HCT116 (cell line): ENCODE results near the gene CHCHD10.

Experiments
- EZH2 ChIP-seq: fragments of 200-600 bp; sonication (generic); IDR thresholded peaks from 2 replicates; pipeline ENCODE4 v1.6.1; 2017; ENCODE audit warnings: antibody characterized with exemption, mixed run types
- EZH2phosphoT487 ChIP-seq: fragments of 200-600 bp; IDR thresholded peaks from 2 replicates; pipeline ENCODE4 v1.6.1; 2018; ENCODE audit warnings: antibody characterized with exemption, borderline replicate concordance
- MAX ChIP-seq: IDR thresholded peaks from 2 replicates; pipeline ENCODE4 v1.6.1; 2012
- RAD21 ChIP-seq: IDR thresholded peaks from 2 replicates; pipeline ENCODE4 v1.6.1; 2012; ENCODE audit warnings: low read depth, mild to moderate bottlenecking
- ZFX ChIP-seq: fragments of 450-650 bp; IDR thresholded peaks from 2 replicates; pipeline ENCODE4 v1.6.1; 2017
- ZNF274 ChIP-seq: fragments of 200-500 bp; sonication (Bioruptor generic); IDR thresholded peaks from 2 replicates; pipeline ENCODE4 v1.6.1; 2014; ENCODE audit warnings: mild to moderate bottlenecking, low read depth, low read length, inconsistent platforms
- TF ChIP-seq, protein P1 (sequence below): IDR thresholded peaks from 2 replicates; pipeline ENCODE4 v1.6.1; 2011; ENCODE audit warnings: mild to moderate bottlenecking, low read length, moderate library complexity; ENCODE audit not compliant: insufficient replicate concordance; ENCODE audit errors: extremely low read depth

DNA sequence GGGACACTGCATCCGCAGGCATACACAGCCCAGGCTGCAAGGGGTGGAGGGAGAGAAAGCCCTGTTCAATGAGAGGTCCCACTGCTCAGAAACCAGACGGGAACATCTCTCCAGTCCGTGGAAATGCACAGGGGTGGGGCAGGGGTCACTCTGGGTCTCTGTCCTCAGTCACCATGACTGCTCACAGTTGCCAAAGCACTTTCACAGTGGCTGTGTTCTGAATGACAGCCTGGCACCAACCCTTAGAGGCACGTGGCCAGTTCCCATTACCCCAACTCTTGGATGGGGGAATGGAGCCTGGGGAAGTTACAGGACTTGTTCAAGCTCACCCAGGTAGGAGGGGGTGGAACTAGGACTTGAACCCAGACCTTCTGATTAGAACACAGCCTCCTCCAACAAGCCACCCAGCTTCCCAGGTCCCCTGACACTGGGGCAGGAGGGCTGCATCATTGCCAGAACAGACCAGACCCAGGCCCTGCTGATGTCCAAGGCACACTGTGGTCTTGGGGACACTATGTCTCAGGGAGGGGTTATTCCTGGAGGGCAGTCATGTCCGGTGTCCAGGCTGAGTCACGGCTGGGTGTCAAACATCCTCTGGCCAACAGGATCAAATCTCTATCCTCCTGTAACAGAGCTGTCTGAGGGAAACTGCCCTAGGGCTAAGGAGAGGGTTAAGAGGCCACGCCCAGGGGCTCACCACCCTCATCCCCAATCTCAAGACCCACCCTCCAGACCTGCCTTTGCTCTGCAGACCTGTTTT is 25.1 kb downstream of the CHCHD10 start:
- TF ChIP-seq, protein P1, sequence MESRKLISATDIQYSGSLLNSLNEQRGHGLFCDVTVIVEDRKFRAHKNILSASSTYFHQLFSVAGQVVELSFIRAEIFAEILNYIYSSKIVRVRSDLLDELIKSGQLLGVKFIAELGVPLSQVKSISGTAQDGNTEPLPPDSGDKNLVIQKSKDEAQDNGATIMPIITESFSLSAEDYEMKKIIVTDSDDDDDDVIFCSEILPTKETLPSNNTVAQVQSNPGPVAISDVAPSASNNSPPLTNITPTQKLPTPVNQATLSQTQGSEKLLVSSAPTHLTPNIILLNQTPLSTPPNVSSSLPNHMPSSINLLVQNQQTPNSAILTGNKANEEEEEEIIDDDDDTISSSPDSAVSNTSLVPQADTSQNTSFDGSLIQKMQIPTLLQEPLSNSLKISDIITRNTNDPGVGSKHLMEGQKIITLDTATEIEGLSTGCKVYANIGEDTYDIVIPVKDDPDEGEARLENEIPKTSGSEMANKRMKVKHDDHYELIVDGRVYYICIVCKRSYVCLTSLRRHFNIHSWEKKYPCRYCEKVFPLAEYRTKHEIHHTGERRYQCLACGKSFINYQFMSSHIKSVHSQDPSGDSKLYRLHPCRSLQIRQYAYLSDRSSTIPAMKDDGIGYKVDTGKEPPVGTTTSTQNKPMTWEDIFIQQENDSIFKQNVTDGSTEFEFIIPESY = no peak
- no peak for TF ChIP-seq MAX
- no peak for TF ChIP-seq ZFX
- no peak for TF ChIP-seq EZH2
- TF ChIP-seq RAD21 = no peak
- TF ChIP-seq ZNF274 = no peak
- TF ChIP-seq EZH2phosphoT487 = no peak
